Measurements from ENCODE around the gene RPA3.

The RPA3 gene

DNA sequence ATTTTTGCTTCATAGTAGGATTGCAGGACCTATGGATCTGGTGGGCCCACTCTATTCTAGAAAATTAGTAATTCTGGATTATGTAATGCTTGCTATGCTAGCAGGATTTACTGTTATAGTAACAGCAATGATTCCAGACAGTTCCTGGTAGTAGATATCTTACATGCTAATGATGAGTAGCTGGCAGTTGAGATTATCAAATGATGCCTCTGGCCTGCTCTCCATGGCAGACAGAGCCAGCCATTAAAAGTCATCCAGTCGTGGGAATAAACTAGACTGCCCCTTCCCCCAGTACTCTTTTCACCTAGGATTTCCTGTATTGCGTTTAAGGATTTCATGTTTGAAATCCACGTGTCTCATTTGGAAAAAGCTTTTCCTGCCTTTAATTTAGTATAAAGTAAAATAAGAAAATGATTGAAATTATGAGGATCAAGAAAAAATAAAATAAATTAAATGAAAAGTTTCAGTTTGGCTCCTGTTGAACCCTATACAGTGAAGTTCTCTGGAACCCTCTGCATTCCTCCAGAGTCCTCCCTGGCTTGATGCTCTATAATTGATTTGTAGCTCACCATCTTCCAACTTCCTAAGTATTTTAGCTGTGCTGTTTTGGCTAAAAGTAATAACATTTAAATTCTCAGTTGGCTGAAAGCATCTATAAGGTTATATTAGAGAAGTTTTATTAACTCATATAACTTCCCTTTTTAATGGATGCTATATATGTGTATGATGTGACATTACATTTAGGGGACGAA, 63.3 kb downstream of the RPA3 start:
- Histone ChIP-seq H3K9me3 (ENCODE audit: insufficient read depth, low read length) (no peaks in the 10 kb centered on the region), H3K36me3 (ENCODE audit: insufficient read depth, insufficient read length, low read length) (no peaks in the 10 kb centered on the region), H3K4me3 (ENCODE audit: insufficient read length, low read depth) (no peak overlapping the region), H3K4me1 (ENCODE audit: insufficient read depth, insufficient read length) (no peaks in the 10 kb centered on the region), H3K9ac (ENCODE audit: insufficient read length, low read depth) (no peak overlapping the region), H3K27me3 (ENCODE audit: insufficient read depth, insufficient read length) (no peaks in the 10 kb centered on the region)
- TF ChIP-seq YY1 (IDR thresholded peaks at IDR 0.05; ENCODE audit: insufficient read depth, insufficient read length), result no peak
- no peak for TF ChIP-seq SUZ12 (IDR thresholded peaks at IDR 0.05; ENCODE audit: extremely low read depth, insufficient read depth, insufficient read length)
- TF ChIP-seq ZNF274 (IDR thresholded peaks at IDR 0.05; ENCODE audit: low read depth, low read length), result no peak
- no peak for DNase-seq (ENCODE audit: low read depth, low spot score)

DNA sequence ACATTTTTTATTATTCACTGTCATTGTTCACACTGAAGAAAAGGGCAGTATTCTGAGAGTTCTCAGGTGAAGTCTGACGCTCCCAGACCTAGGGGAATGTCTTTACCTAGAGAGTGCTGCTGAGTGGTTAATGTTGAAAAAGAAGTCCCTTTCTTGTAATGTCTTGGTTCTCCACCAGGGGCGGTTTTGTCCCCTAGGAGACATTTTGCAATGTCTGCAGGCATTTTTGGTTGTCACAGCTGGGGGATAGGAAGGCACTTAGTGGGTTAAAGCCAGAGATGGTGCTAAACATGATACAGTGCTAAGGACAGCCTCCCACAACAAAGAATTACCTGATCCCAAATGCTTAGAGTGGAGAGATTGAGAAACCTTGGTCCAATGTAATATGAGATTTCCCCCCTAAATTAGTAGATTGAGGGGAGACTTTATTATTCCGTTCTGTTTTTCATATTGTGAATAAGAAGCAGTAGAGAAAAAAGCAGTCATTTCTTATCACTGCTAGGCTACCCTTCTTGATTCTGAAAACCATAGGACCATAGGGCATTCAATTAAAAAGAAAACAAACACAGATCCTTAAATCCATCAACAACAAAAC, 64.7 kb downstream of the RPA3 start:
- peak; percentile 67 for DNase-seq (ENCODE audit: low read depth, low spot score)
- H3K36me3 ChIP-seq (ENCODE audit: insufficient read depth, insufficient read length, low read length), result no peaks in the 10 kb centered on the region
- H3K9ac ChIP-seq (ENCODE audit: insufficient read length, low read depth), result no peak overlapping the region
- no peak overlapping the region for H3K4me3 ChIP-seq (ENCODE audit: insufficient read length, low read depth)
- no peaks in the 10 kb centered on the region for H3K4me1 ChIP-seq (ENCODE audit: insufficient read depth, insufficient read length)
- TF ChIP-seq YY1 (IDR thresholded peaks at IDR 0.05; ENCODE audit: insufficient read depth, insufficient read length), result no peak
- TF ChIP-seq ZNF274 (IDR thresholded peaks at IDR 0.05; ENCODE audit: low read depth, low read length), result no peak
- no peak for TF ChIP-seq SUZ12 (IDR thresholded peaks at IDR 0.05; ENCODE audit: extremely low read depth, insufficient read depth, insufficient read length)
- H3K9me3 ChIP-seq (ENCODE audit: insufficient read depth, low read length), result no peaks in the 10 kb centered on the region
- H3K27me3 ChIP-seq (ENCODE audit: insufficient read depth, insufficient read length), result no peaks in the 10 kb centered on the region

GRCh38 chr7:7652798-7653540, 65.4 kb downstream of the RPA3 start:
- no peaks in the 10 kb centered on the region for H3K36me3 ChIP-seq (ENCODE audit: insufficient read depth, insufficient read length, low read length)
- TF ChIP-seq YY1 (IDR thresholded peaks at IDR 0.05; ENCODE audit: insufficient read depth, insufficient read length), result no peak
- no peak for TF ChIP-seq SUZ12 (IDR thresholded peaks at IDR 0.05; ENCODE audit: extremely low read depth, insufficient read depth, insufficient read length)
- TF ChIP-seq ZNF274 (IDR thresholded peaks at IDR 0.05; ENCODE audit: low read depth, low read length), result no peak

GRCh38 chr7:7651479-7651878, 66.9 kb downstream of the RPA3 start:
- no peak for DNase-seq (ENCODE audit: low read depth, low spot score)
- Histone ChIP-seq H3K36me3 (ENCODE audit: insufficient read depth, insufficient read length, low read length) (no peaks in the 10 kb centered on the region), H3K9me3 (ENCODE audit: insufficient read depth, low read length) (no peaks in the 10 kb centered on the region), H3K4me1 (ENCODE audit: insufficient read depth, insufficient read length) (no peaks in the 10 kb centered on the region), H3K9ac (ENCODE audit: insufficient read length, low read depth) (no peak overlapping the region), H3K27me3 (ENCODE audit: insufficient read depth, insufficient read length) (no peaks in the 10 kb centered on the region), H3K4me3 (ENCODE audit: insufficient read length, low read depth) (no peak overlapping the region)
- TF ChIP-seq ZNF274 (IDR thresholded peaks at IDR 0.05; ENCODE audit: low read depth, low read length) (no peak), SUZ12 (IDR thresholded peaks at IDR 0.05; ENCODE audit: extremely low read depth, insufficient read depth, insufficient read length) (no peak), YY1 (IDR thresholded peaks at IDR 0.05; ENCODE audit: insufficient read depth, insufficient read length) (no peak)

More at GRCh38 chr7:7652798-7653540, 65.4 kb downstream of the RPA3 start:
- Histone ChIP-seq H3K9me3 (ENCODE audit: insufficient read depth, low read length) (no peaks in the 10 kb centered on the region), H3K4me1 (ENCODE audit: insufficient read depth, insufficient read length) (no peaks in the 10 kb centered on the region), H3K27me3 (ENCODE audit: insufficient read depth, insufficient read length) (no peaks in the 10 kb centered on the region), H3K4me3 (ENCODE audit: insufficient read length, low read depth) (no peak overlapping the region), H3K9ac (ENCODE audit: insufficient read length, low read depth) (no peak overlapping the region)
- DNase-seq (ENCODE audit: low read depth, low spot score), result no peak

DNA sequence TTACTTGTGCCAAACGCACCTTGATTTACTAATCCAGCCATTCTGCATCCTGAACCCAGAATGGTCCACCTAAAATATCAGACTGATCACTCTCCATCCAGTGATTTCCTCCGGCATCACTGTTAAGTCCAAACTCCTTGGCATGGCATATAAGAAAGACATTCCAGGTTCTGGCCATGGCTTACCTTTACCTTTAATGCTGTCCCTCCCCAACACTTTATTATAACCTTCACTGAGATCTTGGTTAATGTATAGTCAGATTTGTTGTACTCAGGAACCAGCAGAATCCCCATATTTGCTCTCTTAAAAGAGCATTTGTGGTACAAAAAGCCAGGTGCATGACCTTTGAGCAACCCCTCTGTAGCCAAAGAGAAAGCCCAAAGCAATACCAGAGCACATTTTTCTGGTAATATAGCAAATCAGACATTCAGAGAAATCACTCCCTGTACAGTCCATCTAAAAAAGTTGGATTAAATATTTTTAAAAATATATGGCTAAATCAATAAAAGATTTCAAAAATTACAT, 67.7 kb downstream of the RPA3 start:
- Histone ChIP-seq H3K9ac (ENCODE audit: insufficient read length, low read depth) (no peak overlapping the region), H3K36me3 (ENCODE audit: insufficient read depth, insufficient read length, low read length) (peaks cover 2% of the 10 kb centered on the region), H3K4me3 (ENCODE audit: insufficient read length, low read depth) (no peak overlapping the region), H3K9me3 (ENCODE audit: insufficient read depth, low read length) (0 out of 2 replicates have a peak, but pooled peaks cover 3% of the 10 kb centered on the region), H3K4me1 (ENCODE audit: insufficient read depth, insufficient read length) (no peaks in the 10 kb centered on the region), H3K27me3 (ENCODE audit: insufficient read depth, insufficient read length) (no peaks in the 10 kb centered on the region)
- no peak for TF ChIP-seq SUZ12 (IDR thresholded peaks at IDR 0.05; ENCODE audit: extremely low read depth, insufficient read depth, insufficient read length)
- TF ChIP-seq ZNF274 (IDR thresholded peaks at IDR 0.05; ENCODE audit: low read depth, low read length), result no peak
- no peak for TF ChIP-seq YY1 (IDR thresholded peaks at IDR 0.05; ENCODE audit: insufficient read depth, insufficient read length)
- no peak for DNase-seq (ENCODE audit: low read depth, low spot score)

GRCh38 chr7:7647495-7648036, 70.8 kb downstream of the RPA3 start:
- H3K9ac ChIP-seq (ENCODE audit: insufficient read length, low read depth), result no peak overlapping the region
- H3K27me3 ChIP-seq (ENCODE audit: insufficient read depth, insufficient read length), result no peaks in the 10 kb centered on the region
- peaks cover 2% of the 10 kb centered on the region for H3K36me3 ChIP-seq (ENCODE audit: insufficient read depth, insufficient read length, low read length)
- no peak overlapping the region for H3K4me3 ChIP-seq (ENCODE audit: insufficient read length, low read depth)
- no peaks in the 10 kb centered on the region for H3K4me1 ChIP-seq (ENCODE audit: insufficient read depth, insufficient read length)
- DNase-seq (ENCODE audit: low read depth, low spot score), result no peak
- H3K9me3 ChIP-seq (ENCODE audit: insufficient read depth, low read length), result 0 out of 2 replicates have a peak, but pooled peaks cover 3% of the 10 kb centered on the region
- TF ChIP-seq YY1 (IDR thresholded peaks at IDR 0.05; ENCODE audit: insufficient read depth, insufficient read length), result no peak
- TF ChIP-seq ZNF274 (IDR thresholded peaks at IDR 0.05; ENCODE audit: low read depth, low read length), result no peak
- TF ChIP-seq SUZ12 (IDR thresholded peaks at IDR 0.05; ENCODE audit: extremely low read depth, insufficient read depth, insufficient read length), result no peak
